ENCODE results near the gene OCA2. TPM values are rescaled to one million over a fixed set of nuclear protein-coding genes. Genes with fewer than 3 reads are reported as not detected.

OCA2 gene
- total and polyA plus RNA-seq, 2 of the 4 experiments (the other 2 are of a cell fraction), result under 0.01 to 0.03 TPM

DNA sequence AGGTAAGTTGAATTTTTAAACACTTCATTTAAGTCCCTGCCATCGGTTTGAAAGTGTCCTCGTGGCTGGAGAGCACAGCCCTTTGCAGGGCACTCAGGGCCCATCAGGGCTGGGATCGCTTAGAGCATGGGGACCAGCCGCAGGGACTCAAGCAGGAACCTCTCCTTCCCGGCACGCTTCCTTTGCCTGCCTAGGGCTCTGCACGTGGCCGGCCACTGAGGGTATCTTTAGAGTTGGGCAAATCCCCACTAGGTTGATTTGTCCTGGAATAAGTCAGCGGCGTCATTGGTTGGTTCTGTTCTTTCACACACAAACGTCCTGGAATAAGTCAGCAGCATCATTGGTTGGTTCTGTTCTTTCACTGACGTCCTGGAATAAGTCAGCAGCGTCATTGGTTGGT is 131.6 kb downstream of the OCA2 start:
- no peak overlapping the region for H4K91ac ChIP-seq (ENCODE audit: insufficient read depth, low read depth, low read length)
- H4K20me1 ChIP-seq (ENCODE audit: insufficient read depth, low read length), result no peaks in the 10 kb centered on the region
- dilution Hi-C loops (cut with HindIII; ENCODE audit: low sequenced_read_pairs, unreplicated experiment) (no loop called here), intact Hi-C loops (cut with micrococcal nuclease) (no loop called here), in situ Hi-C loops (cut with MboI; ENCODE audit: low sequenced_read_pairs) (no loop called here)
- no peak overlapping the region for H3K56ac ChIP-seq (ENCODE audit: extremely low read depth, insufficient read depth, low read length)
- ATAC-seq (ENCODE audit: low read depth) (no peak), DNase-seq (no peak)
- H2AFZ ChIP-seq (replicated peaks; ENCODE audit: low read length, poor library complexity), result no peak overlapping the region
- no peaks in the 10 kb centered on the region for H3K9me1 ChIP-seq (ENCODE audit: insufficient read depth, low read length)
- H3K18ac ChIP-seq (ENCODE audit: low read depth, low read length), result no peak overlapping the region
- no peaks in the 10 kb centered on the region for H3K36me3 ChIP-seq (ENCODE audit: control insufficient read depth, insufficient read depth, low read length)
- no TSS peak for BruUV-seq (replicated peaks)
- POLR2A ChIA-PET (ENCODE audit: unreplicated experiment), result no interaction called here
- H3K79me1 ChIP-seq (ENCODE audit: low read depth in 1 of 2, low read length in 2 of 2), result no peaks in the 10 kb centered on the region
- H3K27ac ChIP-seq (ENCODE audit: insufficient read depth, low read length), result no peak overlapping the region
- H3K23ac ChIP-seq (ENCODE audit: low read depth, low read length), result no peak overlapping the region
- WGBS, 2 experiments (ENCODE audit: extremely low coverage in 2 of 2, insufficient read length in 1 of 2), result 20% methylated on average over 1 of the region's 13 CpGs; no CpG with 5 or more reads in 1 of the 2 experiments
- H3K4me3 ChIP-seq (ENCODE audit: insufficient read depth, low read depth, low read length), result no peak overlapping the region
- H3K27me3 ChIP-seq (ENCODE audit: control insufficient read depth, insufficient read depth, low read length), result no peaks in the 10 kb centered on the region
- H3K4ac ChIP-seq (ENCODE audit: low read depth, low read length), result no peak overlapping the region
- no peak overlapping the region for H3K9ac ChIP-seq (ENCODE audit: low read depth, low read length)
- no peak overlapping the region for H2AK5ac ChIP-seq (ENCODE audit: low read depth, low read length)
- no peak overlapping the region for H4K8ac ChIP-seq (ENCODE audit: low read depth in 2 of 2, low read length in 2 of 2)
- H2BK15ac ChIP-seq (ENCODE audit: low read depth, low read length), result no peak overlapping the region
- no peak overlapping the region for H2AK9ac ChIP-seq (replicated peaks; ENCODE audit: low read depth, low read length, poor library complexity)
- H3K9me3 ChIP-seq (ENCODE audit: control insufficient read depth, insufficient read depth, low read length), result peaks cover 31% of the 10 kb centered on the region
- H4K5ac ChIP-seq (ENCODE audit: low read depth, low read length), result no peak overlapping the region
- no peak overlapping the region for H2BK120ac ChIP-seq (ENCODE audit: low read depth, low read length)
- no peaks in the 10 kb centered on the region for H3K4me1 ChIP-seq (ENCODE audit: control insufficient read depth, insufficient read depth, low read length)
- no peak overlapping the region for H3K14ac ChIP-seq (replicated peaks; ENCODE audit: low read depth, low read length)
- no peak overlapping the region for H2BK20ac ChIP-seq (ENCODE audit: low read depth, low read length)
- no peak overlapping the region for H2BK5ac ChIP-seq (ENCODE audit: low read depth, low read length, poor library complexity, severe bottlenecking)
- TF ChIP-seq RCOR1 (IDR thresholded peaks at IDR 0.05; ENCODE audit: insufficient replicate concordance, low read length), result no peak
- TF ChIP-seq SMC3 (IDR thresholded peaks at IDR 0.05; ENCODE audit: low read depth, low read length), result no peak
- TF ChIP-seq, protein P1, sequence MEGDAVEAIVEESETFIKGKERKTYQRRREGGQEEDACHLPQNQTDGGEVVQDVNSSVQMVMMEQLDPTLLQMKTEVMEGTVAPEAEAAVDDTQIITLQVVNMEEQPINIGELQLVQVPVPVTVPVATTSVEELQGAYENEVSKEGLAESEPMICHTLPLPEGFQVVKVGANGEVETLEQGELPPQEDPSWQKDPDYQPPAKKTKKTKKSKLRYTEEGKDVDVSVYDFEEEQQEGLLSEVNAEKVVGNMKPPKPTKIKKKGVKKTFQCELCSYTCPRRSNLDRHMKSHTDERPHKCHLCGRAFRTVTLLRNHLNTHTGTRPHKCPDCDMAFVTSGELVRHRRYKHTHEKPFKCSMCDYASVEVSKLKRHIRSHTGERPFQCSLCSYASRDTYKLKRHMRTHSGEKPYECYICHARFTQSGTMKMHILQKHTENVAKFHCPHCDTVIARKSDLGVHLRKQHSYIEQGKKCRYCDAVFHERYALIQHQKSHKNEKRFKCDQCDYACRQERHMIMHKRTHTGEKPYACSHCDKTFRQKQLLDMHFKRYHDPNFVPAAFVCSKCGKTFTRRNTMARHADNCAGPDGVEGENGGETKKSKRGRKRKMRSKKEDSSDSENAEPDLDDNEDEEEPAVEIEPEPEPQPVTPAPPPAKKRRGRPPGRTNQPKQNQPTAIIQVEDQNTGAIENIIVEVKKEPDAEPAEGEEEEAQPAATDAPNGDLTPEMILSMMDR (conservative IDR thresholded peaks at IDR 0.05; ENCODE audit: low read depth, low read length), result no peak
- H3K4me2 ChIP-seq (ENCODE audit: low read depth, low read length), result no peak overlapping the region
- CTCF ChIA-PET, result no interaction called here

Data from IMR-90 (cell line).